GM23338 (cell line): ENCODE data around the gene ABL1.

Experiments used
- CREB1 ChIP-seq: fragments of 250-450 bp; sonication (Bioruptor Pico); IDR thresholded peaks from 2 replicates; pipeline ENCODE4 v1.5.0; 2020; ENCODE audit warnings: low read depth, mild to moderate bottlenecking, moderate library complexity
- EZH2 ChIP-seq: fragments of 200-600 bp; sonication (generic); IDR thresholded peaks from one replicate; pipeline ENCODE4 v1.8.0; 2017; ENCODE audit warnings: antibody characterized with exemption, mild to moderate bottlenecking, low read depth; ENCODE audit not compliant: unreplicated experiment
- EZH2phosphoT487 ChIP-seq: fragments of 200-600 bp; sonication (generic); IDR thresholded peaks from one replicate; pipeline ENCODE4 v1.8.1; 2018; ENCODE audit warnings: antibody characterized with exemption; ENCODE audit not compliant: unreplicated experiment
- JUNB ChIP-seq: IDR thresholded peaks from one replicate; pipeline ENCODE4 v1.6.1; 2016; ENCODE audit warnings: antibody characterized with exemption; ENCODE audit not compliant: unreplicated experiment
- NANOG ChIP-seq: IDR thresholded peaks from 2 replicates; pipeline ENCODE4 v1.6.1; 2016; ENCODE audit warnings: antibody characterized with exemption, borderline replicate concordance
- POLR2AphosphoS5 ChIP-seq: IDR thresholded peaks from 2 replicates; pipeline ENCODE4 v1.6.1; 2016; ENCODE audit warnings: antibody characterized with exemption, low read depth
- STAT1 ChIP-seq: IDR thresholded peaks from one replicate; pipeline ENCODE4 v1.6.1; 2016; ENCODE audit warnings: antibody characterized with exemption; ENCODE audit not compliant: unreplicated experiment
- ZNF114 ChIP-seq: fragments of 250-450 bp; sonication (Bioruptor Pico); IDR thresholded peaks from 2 replicates; pipeline ENCODE4 v1.5.0; 2020; ENCODE audit warnings: mild to moderate bottlenecking, moderate library complexity
- TF ChIP-seq, protein P1 (sequence below), 2 experiments: fragments of 200-600 bp in 1 of 2; sonication (generic) in 1 of 2; conservative IDR thresholded peaks; 2 replicates each; pipeline versions ENCODE4 v1.5.1 to v1.6.1; 2016 to 2017; ENCODE audit warnings: antibody characterized with exemption in 2 of 2, low read depth in 2 of 2, mild to moderate bottlenecking in 2 of 2, moderate library complexity in 1 of 2
- TF ChIP-seq, protein P2 (sequence below): IDR thresholded peaks from one replicate; pipeline ENCODE4 v1.6.1; 2018; ENCODE audit warnings: antibody characterized with exemption; ENCODE audit not compliant: unreplicated experiment

DNA sequence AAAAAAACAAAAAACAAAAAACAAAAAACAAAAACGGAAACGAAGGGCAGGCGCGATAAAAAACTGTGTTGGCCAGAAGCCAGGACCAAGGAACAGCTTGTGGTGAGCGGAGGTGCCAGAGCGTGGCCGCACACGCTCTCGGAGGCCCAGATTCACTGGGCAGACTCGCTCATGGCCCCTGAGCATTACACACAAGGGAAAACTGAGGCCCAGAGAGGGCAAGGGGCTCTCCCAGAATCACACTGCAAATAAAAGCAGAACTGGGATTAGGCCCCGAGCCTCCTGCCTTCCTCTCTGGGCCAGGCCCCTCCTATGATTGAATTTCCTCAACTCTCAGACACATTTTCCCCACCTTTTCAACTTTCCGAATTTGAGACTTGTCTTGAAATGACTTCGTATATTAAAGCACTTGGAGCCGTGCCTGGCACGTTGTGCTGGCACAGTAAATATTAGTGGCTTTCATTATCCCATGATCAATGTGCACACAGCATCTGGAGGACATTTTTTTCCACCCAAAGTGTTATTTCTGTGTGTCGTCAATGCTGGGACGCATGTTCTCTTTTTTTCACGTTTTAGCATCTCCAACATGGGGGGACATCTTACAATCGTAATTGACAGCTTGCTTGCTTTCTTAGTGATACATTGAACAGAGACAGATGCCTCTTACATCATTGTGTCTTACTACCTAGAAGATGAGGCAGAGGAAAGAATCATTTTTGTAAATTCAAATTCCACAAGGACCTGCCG is 96.6 kb downstream of the ABL1 start:
- TF ChIP-seq NANOG (no peak), EZH2 (no peak), CREB1 (CRISPR knock-in tag) (no peak), JUNB (no peak), POLR2AphosphoS5 (no peak), ZNF114 (CRISPR knock-in tag) (no peak), EZH2phosphoT487 (no peak), STAT1 (no peak)
- TF ChIP-seq, protein P1, sequence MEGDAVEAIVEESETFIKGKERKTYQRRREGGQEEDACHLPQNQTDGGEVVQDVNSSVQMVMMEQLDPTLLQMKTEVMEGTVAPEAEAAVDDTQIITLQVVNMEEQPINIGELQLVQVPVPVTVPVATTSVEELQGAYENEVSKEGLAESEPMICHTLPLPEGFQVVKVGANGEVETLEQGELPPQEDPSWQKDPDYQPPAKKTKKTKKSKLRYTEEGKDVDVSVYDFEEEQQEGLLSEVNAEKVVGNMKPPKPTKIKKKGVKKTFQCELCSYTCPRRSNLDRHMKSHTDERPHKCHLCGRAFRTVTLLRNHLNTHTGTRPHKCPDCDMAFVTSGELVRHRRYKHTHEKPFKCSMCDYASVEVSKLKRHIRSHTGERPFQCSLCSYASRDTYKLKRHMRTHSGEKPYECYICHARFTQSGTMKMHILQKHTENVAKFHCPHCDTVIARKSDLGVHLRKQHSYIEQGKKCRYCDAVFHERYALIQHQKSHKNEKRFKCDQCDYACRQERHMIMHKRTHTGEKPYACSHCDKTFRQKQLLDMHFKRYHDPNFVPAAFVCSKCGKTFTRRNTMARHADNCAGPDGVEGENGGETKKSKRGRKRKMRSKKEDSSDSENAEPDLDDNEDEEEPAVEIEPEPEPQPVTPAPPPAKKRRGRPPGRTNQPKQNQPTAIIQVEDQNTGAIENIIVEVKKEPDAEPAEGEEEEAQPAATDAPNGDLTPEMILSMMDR (conservative IDR thresholded peaks at IDR 0.05; ENCODE audit: low read depth in 2 of 2) = no peak
- TF ChIP-seq, protein P2, sequence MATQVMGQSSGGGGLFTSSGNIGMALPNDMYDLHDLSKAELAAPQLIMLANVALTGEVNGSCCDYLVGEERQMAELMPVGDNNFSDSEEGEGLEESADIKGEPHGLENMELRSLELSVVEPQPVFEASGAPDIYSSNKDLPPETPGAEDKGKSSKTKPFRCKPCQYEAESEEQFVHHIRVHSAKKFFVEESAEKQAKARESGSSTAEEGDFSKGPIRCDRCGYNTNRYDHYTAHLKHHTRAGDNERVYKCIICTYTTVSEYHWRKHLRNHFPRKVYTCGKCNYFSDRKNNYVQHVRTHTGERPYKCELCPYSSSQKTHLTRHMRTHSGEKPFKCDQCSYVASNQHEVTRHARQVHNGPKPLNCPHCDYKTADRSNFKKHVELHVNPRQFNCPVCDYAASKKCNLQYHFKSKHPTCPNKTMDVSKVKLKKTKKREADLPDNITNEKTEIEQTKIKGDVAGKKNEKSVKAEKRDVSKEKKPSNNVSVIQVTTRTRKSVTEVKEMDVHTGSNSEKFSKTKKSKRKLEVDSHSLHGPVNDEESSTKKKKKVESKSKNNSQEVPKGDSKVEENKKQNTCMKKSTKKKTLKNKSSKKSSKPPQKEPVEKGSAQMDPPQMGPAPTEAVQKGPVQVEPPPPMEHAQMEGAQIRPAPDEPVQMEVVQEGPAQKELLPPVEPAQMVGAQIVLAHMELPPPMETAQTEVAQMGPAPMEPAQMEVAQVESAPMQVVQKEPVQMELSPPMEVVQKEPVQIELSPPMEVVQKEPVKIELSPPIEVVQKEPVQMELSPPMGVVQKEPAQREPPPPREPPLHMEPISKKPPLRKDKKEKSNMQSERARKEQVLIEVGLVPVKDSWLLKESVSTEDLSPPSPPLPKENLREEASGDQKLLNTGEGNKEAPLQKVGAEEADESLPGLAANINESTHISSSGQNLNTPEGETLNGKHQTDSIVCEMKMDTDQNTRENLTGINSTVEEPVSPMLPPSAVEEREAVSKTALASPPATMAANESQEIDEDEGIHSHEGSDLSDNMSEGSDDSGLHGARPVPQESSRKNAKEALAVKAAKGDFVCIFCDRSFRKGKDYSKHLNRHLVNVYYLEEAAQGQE = no peak
